B cell (primary cell): ENCODE data around the gene NDUFAB1.

Experiments used
- EZH2 ChIP-seq: IDR thresholded peaks from 2 replicates; pipeline ENCODE4 v1.6.1; 2012; ENCODE audit warnings: borderline replicate concordance, low read depth, mild to moderate bottlenecking, moderate library complexity, low read length; ENCODE audit not compliant: insufficient read depth, poor library complexity, severe bottlenecking
- TF ChIP-seq, protein P1 (sequence below): fragments of 200-600 bp; IDR thresholded peaks from one replicate; pipeline ENCODE4 v1.8.0; 2022; ENCODE audit warnings: antibody characterized with exemption, mild to moderate bottlenecking

DNA sequence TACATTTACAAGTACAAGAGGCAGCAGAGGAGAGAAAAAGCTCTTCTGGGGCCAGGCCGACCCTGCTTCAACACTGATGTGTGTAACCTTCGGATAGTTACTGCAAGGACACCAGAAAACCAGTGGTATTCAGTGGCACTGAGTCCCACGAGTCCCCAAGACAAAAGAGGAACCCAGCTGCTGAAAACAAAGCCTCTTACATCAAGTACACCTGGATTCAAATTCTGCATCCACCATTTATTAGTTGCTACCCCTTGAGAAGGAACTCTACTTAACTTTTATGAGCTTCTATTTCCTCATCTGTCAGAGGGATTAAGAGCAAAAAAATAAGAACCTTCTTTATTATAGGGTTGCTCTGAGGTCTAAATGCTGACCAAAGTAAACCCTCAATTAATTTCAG lies 41.6 kb downstream of the NDUFAB1 start:
- TF ChIP-seq, protein P1, sequence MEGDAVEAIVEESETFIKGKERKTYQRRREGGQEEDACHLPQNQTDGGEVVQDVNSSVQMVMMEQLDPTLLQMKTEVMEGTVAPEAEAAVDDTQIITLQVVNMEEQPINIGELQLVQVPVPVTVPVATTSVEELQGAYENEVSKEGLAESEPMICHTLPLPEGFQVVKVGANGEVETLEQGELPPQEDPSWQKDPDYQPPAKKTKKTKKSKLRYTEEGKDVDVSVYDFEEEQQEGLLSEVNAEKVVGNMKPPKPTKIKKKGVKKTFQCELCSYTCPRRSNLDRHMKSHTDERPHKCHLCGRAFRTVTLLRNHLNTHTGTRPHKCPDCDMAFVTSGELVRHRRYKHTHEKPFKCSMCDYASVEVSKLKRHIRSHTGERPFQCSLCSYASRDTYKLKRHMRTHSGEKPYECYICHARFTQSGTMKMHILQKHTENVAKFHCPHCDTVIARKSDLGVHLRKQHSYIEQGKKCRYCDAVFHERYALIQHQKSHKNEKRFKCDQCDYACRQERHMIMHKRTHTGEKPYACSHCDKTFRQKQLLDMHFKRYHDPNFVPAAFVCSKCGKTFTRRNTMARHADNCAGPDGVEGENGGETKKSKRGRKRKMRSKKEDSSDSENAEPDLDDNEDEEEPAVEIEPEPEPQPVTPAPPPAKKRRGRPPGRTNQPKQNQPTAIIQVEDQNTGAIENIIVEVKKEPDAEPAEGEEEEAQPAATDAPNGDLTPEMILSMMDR: no peak
- no peak for TF ChIP-seq EZH2
